ENCODE data around the gene OLA1.

The OLA1 gene

DNA sequence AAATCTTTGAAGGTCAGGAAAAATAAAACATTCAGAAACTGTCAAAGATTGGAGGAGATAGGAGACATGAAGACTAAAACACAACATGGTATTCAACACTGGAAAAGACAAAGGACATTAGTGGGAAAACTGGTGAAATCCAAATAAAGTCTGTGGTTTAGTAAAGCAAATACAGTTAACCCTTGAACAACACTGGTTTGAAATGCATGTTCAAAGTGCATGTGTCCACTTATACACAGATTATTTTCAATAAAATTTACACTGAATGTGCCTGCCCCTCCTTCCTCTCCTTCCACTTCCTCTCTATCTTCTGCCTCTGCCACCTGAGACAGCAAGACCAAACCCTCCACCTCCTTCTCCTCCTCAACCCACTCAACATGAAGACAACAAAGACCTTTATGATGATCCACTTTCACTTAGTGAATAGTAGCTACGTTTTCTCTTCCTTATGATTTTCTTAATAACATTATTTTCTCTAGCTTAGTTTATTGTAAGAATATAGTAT, 14.5 kb downstream of the OLA1 start:
- no peaks in the 10 kb centered on the region for H3K9me3 ChIP-seq (ENCODE audit: control insufficient read depth, low read length)
- no peak overlapping the region for H3K27ac ChIP-seq (ENCODE audit: insufficient read depth, low read depth, low read length, poor library complexity, severe bottlenecking)
- H3K4me1 ChIP-seq (ENCODE audit: control insufficient read depth, insufficient read depth, low read length), result no peaks in the 10 kb centered on the region
- H3K4me3 ChIP-seq (ENCODE audit: insufficient read depth, low read depth, low read length), result no peak overlapping the region
- WGBS, 2 experiments, result no CpG with 5 or more reads among the region's 1 CpG
- H3K36me3 ChIP-seq (ENCODE audit: control insufficient read depth, insufficient read depth, low read length), result no peaks in the 10 kb centered on the region
- no peaks in the 10 kb centered on the region for H3K27me3 ChIP-seq (ENCODE audit: control insufficient read depth, insufficient read depth, low read length, poor library complexity, severe bottlenecking)

DNA sequence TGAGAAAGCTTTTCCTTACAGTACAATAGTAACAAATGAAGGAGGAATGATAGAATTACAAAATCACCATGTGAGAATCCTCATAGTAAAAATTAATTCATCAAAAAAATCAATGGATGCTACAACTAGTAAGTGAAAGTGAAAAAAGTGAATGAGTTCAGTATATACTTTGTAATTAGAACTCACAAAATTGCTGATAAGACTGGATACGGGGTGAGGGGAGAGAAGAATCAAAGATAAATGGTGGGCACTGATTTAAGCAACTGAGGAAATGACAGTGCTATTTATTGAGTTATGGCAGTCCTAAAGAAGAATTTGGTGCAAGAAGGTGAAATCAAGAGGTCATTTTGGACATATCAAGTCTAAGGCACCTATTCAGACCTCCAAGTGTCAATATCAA, 20.6 kb downstream of the OLA1 start:
- Histone ChIP-seq H3K4me3 (ENCODE audit: insufficient read depth, low read depth, low read length) (no peak overlapping the region), H3K4me1 (ENCODE audit: control insufficient read depth, insufficient read depth, low read length) (no peaks in the 10 kb centered on the region), H3K36me3 (ENCODE audit: control insufficient read depth, insufficient read depth, low read length) (no peaks in the 10 kb centered on the region), H3K27me3 (ENCODE audit: control insufficient read depth, insufficient read depth, low read length, poor library complexity, severe bottlenecking) (no peaks in the 10 kb centered on the region), H3K9me3 (ENCODE audit: control insufficient read depth, low read length) (no peaks in the 10 kb centered on the region), H3K27ac (ENCODE audit: insufficient read depth, low read depth, low read length, poor library complexity, severe bottlenecking) (no peak overlapping the region)
- 94 to 96% methylated on average over 1 of the region's 1 CpG for WGBS, 2 experiments

DNA sequence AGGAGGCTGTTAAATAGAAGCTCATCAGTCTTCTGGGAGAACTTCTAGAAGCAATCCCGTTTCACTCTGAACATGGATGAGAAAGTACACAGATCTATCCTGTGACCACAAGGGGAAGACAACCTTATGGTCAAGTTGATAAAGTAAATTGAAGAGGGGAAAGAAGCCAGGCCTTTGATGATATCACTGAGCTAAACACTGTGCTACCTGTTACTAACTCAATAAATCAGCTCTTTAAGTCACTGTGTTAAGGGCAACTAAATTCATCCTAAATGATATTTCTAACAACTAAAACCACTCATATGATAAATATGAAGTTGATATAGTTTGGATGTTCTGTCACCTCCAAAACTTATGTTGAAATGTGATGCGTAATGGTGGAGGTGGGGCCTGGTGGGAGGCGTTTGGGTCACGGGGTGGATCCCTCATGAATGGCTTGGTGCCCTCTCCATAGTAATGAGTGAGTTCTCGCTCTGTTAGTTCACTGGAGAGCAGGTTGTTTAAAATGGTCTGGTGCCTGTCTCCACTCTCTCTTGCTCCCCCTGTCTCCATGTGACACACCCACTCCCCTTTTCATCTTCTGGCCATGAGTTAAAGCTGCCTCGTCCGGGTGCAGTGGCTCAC, 23.6 kb downstream of the OLA1 start:
- Histone ChIP-seq H3K4me1 (ENCODE audit: control insufficient read depth, insufficient read depth, low read length) (no peaks in the 10 kb centered on the region), H3K27ac (ENCODE audit: insufficient read depth, low read depth, low read length, poor library complexity, severe bottlenecking) (no peak overlapping the region), H3K27me3 (ENCODE audit: control insufficient read depth, insufficient read depth, low read length, poor library complexity, severe bottlenecking) (no peaks in the 10 kb centered on the region), H3K9me3 (ENCODE audit: control insufficient read depth, low read length) (no peaks in the 10 kb centered on the region), H3K36me3 (ENCODE audit: control insufficient read depth, insufficient read depth, low read length) (no peaks in the 10 kb centered on the region), H3K4me3 (ENCODE audit: insufficient read depth, low read depth, low read length) (no peak overlapping the region)
- 93% methylated on average over 7 of the region's 7 CpGs for WGBS, 2 experiments

DNA sequence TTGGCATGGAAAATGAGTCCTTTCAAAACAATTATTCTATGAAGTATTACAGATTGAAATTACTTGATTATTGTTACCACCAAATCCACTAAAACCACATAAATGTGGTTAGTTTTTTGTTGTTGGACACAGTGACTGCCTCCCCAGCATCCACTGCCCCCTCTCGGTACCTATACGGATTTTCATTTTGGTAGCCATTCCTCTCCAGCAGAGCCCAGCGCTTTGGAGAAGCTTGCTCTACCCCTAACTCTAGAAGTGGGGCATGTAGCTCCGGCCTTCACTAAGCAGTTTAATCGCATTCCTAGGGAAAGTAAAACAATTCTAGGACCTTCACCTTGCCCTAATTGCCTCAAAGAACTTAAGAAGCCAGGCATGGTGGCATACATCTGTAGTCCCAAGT, 24.2 kb downstream of the OLA1 start:
- WGBS, 2 experiments, result 83 to 88% methylated on average over 5 of the region's 5 CpGs
- no peaks in the 10 kb centered on the region for H3K4me1 ChIP-seq (ENCODE audit: control insufficient read depth, insufficient read depth, low read length)
- no peaks in the 10 kb centered on the region for H3K9me3 ChIP-seq (ENCODE audit: control insufficient read depth, low read length)
- no peak overlapping the region for H3K4me3 ChIP-seq (ENCODE audit: insufficient read depth, low read depth, low read length)
- H3K27ac ChIP-seq (ENCODE audit: insufficient read depth, low read depth, low read length, poor library complexity, severe bottlenecking), result no peak overlapping the region
- H3K36me3 ChIP-seq (ENCODE audit: control insufficient read depth, insufficient read depth, low read length), result no peaks in the 10 kb centered on the region
- H3K27me3 ChIP-seq (ENCODE audit: control insufficient read depth, insufficient read depth, low read length, poor library complexity, severe bottlenecking), result no peaks in the 10 kb centered on the region

DNA sequence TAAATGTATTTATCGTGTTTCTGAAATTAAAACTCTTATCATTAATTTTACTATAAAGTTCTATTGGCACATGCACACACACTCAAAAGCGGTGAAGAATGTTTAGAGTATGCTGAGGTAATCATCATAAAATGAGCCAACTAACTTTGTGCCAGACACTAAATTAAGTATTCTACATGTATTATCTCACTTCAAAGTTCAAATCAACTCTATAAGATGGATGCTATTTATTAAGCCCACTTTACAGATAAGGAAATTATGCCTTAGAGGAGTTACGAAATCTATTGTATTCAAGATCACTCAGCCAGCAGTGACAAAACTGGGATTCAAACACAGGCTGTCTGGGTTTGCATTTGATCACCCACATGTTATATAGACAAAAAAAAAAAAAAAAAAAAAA, 24.9 kb downstream of the OLA1 start:
- 93% methylated on average over 3 of the region's 3 CpGs; no CpG with 5 or more reads in 1 of the 2 experiments for WGBS, 2 experiments
- Histone ChIP-seq H3K4me3 (ENCODE audit: insufficient read depth, low read depth, low read length) (no peak overlapping the region), H3K36me3 (ENCODE audit: control insufficient read depth, insufficient read depth, low read length) (no peaks in the 10 kb centered on the region), H3K4me1 (ENCODE audit: control insufficient read depth, insufficient read depth, low read length) (no peaks in the 10 kb centered on the region), H3K9me3 (ENCODE audit: control insufficient read depth, low read length) (no peaks in the 10 kb centered on the region), H3K27ac (ENCODE audit: insufficient read depth, low read depth, low read length, poor library complexity, severe bottlenecking) (no peak overlapping the region), H3K27me3 (ENCODE audit: control insufficient read depth, insufficient read depth, low read length, poor library complexity, severe bottlenecking) (no peaks in the 10 kb centered on the region)

DNA sequence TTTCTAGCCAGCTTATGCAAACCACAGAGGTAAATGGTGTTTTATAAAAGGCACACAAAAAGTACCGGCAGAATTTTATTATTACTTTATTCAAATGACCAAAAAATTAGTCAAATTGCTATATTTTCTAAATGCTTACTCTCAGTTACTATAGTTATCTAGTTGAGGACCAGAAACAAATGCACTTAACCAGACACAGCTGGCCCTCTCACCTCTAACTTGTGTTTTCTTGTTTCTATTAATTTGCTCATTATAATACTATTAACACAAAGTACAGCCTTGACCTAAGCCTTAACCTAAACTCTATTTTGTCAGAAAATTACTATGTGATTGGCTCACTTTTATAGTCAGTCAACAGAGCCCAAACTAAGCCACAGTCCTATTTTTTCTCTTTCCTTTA, 26.2 kb downstream of the OLA1 start:
- no peaks in the 10 kb centered on the region for H3K36me3 ChIP-seq (ENCODE audit: control insufficient read depth, insufficient read depth, low read length)
- no peaks in the 10 kb centered on the region for H3K4me1 ChIP-seq (ENCODE audit: control insufficient read depth, insufficient read depth, low read length)
- H3K4me3 ChIP-seq (ENCODE audit: insufficient read depth, low read depth, low read length), result no peak overlapping the region
- H3K9me3 ChIP-seq (ENCODE audit: control insufficient read depth, low read length), result no peaks in the 10 kb centered on the region
- WGBS, 2 experiments, result no CpG with 5 or more reads among the region's 1 CpG
- H3K27ac ChIP-seq (ENCODE audit: insufficient read depth, low read depth, low read length, poor library complexity, severe bottlenecking), result no peak overlapping the region
- no peaks in the 10 kb centered on the region for H3K27me3 ChIP-seq (ENCODE audit: control insufficient read depth, insufficient read depth, low read length, poor library complexity, severe bottlenecking)

DNA sequence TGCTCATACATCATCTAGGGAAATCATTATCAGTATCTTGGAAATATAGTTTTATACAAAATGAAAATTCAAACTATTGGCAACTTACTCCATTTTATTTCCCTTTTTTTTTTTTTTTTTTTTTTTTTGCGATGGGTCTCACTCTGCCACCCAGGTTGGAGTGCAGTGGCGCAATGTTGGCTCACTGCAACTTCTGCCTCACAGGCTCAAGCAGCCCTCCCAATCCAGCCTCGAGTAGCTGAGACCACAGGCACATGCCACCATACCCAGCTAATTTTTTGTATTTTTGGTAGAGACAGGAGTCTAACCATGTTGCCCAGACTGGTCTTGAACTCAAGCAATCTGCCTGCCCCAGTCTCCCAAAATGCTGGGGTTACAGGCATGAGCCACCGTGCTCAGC, 29.0 kb downstream of the OLA1 start:
- Histone ChIP-seq H3K36me3 (ENCODE audit: control insufficient read depth, insufficient read depth, low read length) (no peaks in the 10 kb centered on the region), H3K27me3 (ENCODE audit: control insufficient read depth, insufficient read depth, low read length, poor library complexity, severe bottlenecking) (no peaks in the 10 kb centered on the region), H3K4me1 (ENCODE audit: control insufficient read depth, insufficient read depth, low read length) (no peaks in the 10 kb centered on the region), H3K27ac (ENCODE audit: insufficient read depth, low read depth, low read length, poor library complexity, severe bottlenecking) (no peak overlapping the region), H3K4me3 (ENCODE audit: insufficient read depth, low read depth, low read length) (no peak overlapping the region), H3K9me3 (ENCODE audit: control insufficient read depth, low read length) (no peaks in the 10 kb centered on the region)
- 95% methylated on average over 4 of the region's 4 CpGs for WGBS, 2 experiments

DNA sequence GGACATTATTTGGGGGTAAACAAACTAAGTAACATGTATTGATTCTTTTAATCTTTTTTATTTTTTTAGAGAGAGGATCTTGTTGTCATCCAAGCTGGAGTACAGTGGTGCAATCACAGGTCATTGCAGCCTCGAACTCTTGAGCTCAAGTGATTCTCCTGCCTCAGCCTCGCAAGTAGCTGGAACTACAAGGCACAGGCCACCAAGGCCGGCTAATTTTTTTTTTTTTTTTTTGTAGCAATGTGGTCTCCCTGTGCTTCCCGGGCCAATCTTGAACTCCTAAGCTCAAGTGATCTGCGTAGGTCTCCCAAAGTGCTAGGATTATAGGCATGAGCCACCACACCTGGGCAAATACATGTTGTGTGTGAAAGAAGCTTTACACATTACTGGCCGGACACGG, 29.6 kb downstream of the OLA1 start:
- WGBS, 2 experiments, result 86 to 89% methylated on average over 7 of the region's 7 CpGs
- H3K36me3 ChIP-seq (ENCODE audit: control insufficient read depth, insufficient read depth, low read length), result no peaks in the 10 kb centered on the region

DNA sequence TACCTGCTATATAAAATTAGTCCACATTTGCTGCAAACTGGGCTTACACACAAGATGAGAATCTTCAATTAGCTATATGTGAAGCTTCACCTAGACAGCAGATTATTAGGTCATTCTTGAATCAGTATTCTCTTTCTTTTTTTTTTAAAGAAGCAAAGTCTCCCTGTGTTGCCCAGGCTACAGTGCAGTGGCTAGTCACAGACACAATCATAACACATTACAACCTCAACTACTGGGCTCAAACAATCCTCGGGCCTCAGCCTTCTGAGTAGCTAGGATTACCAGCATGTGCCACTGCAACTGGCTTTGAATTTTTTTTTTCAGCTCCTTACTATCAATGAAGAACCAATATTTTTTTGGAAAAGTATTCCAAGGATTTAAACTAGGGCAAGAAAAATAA, 30.5 kb downstream of the OLA1 start:
- Histone ChIP-seq H3K36me3 (ENCODE audit: control insufficient read depth, insufficient read depth, low read length) (no peaks in the 10 kb centered on the region), H3K4me3 (ENCODE audit: insufficient read depth, low read depth, low read length) (no peak overlapping the region), H3K4me1 (ENCODE audit: control insufficient read depth, insufficient read depth, low read length) (no peaks in the 10 kb centered on the region), H3K9me3 (ENCODE audit: control insufficient read depth, low read length) (no peaks in the 10 kb centered on the region), H3K27ac (ENCODE audit: insufficient read depth, low read depth, low read length, poor library complexity, severe bottlenecking) (no peak overlapping the region), H3K27me3 (ENCODE audit: control insufficient read depth, insufficient read depth, low read length, poor library complexity, severe bottlenecking) (no peaks in the 10 kb centered on the region)
- 77 to 87% methylated on average over 1 of the region's 1 CpG for WGBS, 2 experiments

More for the DNA sequence above, 29.6 kb downstream of the OLA1 start:
- Histone ChIP-seq H3K9me3 (ENCODE audit: control insufficient read depth, low read length) (no peaks in the 10 kb centered on the region), H3K4me3 (ENCODE audit: insufficient read depth, low read depth, low read length) (no peak overlapping the region), H3K27me3 (ENCODE audit: control insufficient read depth, insufficient read depth, low read length, poor library complexity, severe bottlenecking) (no peaks in the 10 kb centered on the region), H3K27ac (ENCODE audit: insufficient read depth, low read depth, low read length, poor library complexity, severe bottlenecking) (no peak overlapping the region), H3K4me1 (ENCODE audit: control insufficient read depth, insufficient read depth, low read length) (no peaks in the 10 kb centered on the region)

DNA sequence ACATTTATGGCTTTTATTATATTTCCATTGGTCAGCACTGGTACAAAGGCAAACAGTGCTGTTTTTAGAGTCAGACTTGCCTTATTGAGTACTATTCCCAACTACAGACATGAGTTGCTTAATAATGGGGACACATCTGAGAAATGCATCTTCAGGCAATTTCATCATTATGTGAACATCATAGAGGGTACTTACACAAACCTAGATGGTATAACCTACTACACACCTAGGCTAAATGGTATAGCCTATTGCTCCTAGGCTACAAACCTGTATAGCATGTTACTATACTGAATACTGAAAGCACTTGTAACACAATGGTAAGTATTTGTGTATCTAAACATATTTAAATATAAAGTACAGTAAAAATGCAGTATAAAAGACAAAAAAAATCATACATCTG, 36.4 kb downstream of the OLA1 start:
- no peaks in the 10 kb centered on the region for H3K4me1 ChIP-seq (ENCODE audit: control insufficient read depth, insufficient read depth, low read length)
- H3K27ac ChIP-seq (ENCODE audit: insufficient read depth, low read depth, low read length, poor library complexity, severe bottlenecking), result no peak overlapping the region
- no peaks in the 10 kb centered on the region for H3K27me3 ChIP-seq (ENCODE audit: control insufficient read depth, insufficient read depth, low read length, poor library complexity, severe bottlenecking)
- no peaks in the 10 kb centered on the region for H3K36me3 ChIP-seq (ENCODE audit: control insufficient read depth, insufficient read depth, low read length)
- no peak overlapping the region for H3K4me3 ChIP-seq (ENCODE audit: insufficient read depth, low read depth, low read length)
- no peaks in the 10 kb centered on the region for H3K9me3 ChIP-seq (ENCODE audit: control insufficient read depth, low read length)

DNA sequence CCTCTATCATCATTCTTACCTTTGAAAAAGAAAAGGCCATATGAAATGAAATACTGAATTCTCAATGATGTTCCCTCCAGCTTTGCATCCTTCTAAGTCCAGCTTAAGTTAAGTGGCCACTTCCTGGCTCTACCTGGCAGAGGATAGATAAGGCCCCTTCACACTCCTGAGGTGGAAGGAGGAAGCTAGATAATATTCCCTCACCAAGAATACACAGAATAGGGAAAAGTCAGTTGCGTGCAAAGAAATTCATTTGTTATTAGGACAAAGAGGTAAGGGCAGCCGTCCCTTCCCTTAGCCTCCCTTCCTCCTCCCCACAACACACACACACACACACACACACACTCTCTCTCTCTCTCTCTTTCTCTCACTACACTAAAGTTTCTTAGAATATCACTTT, 37.5 kb downstream of the OLA1 start:
- Histone ChIP-seq H3K9me3 (ENCODE audit: control insufficient read depth, low read length) (no peaks in the 10 kb centered on the region), H3K27ac (ENCODE audit: insufficient read depth, low read depth, low read length, poor library complexity, severe bottlenecking) (no peak overlapping the region), H3K4me3 (ENCODE audit: insufficient read depth, low read depth, low read length) (no peak overlapping the region), H3K36me3 (ENCODE audit: control insufficient read depth, insufficient read depth, low read length) (no peaks in the 10 kb centered on the region), H3K4me1 (ENCODE audit: control insufficient read depth, insufficient read depth, low read length) (no peaks in the 10 kb centered on the region), H3K27me3 (ENCODE audit: control insufficient read depth, insufficient read depth, low read length, poor library complexity, severe bottlenecking) (no peaks in the 10 kb centered on the region)
- WGBS, 2 experiments, result 75 to 86% methylated on average over 1 to 2 of the region's 2 CpGs

Measured in ectodermal cell (in vitro differentiated cells).